Ammon's horn (tissue), 1 donor: ENCODE data around the gene ADGRF1.
A peak's percentile ranks its signal among the peaks of the same experiment; 100 is the strongest.
"Not testable (repeated sequence)": the region's sequence is repeated elsewhere in the genome, so short reads cannot be mapped to it uniquely, and the experiment has no call there.

Source experiments
- DNase-seq: peaks from one replicate; pipeline ENCODE4 v3.0.0-alpha.2; 2016; ENCODE audit warnings: low spot score

Gene ADGRF1

DNA sequence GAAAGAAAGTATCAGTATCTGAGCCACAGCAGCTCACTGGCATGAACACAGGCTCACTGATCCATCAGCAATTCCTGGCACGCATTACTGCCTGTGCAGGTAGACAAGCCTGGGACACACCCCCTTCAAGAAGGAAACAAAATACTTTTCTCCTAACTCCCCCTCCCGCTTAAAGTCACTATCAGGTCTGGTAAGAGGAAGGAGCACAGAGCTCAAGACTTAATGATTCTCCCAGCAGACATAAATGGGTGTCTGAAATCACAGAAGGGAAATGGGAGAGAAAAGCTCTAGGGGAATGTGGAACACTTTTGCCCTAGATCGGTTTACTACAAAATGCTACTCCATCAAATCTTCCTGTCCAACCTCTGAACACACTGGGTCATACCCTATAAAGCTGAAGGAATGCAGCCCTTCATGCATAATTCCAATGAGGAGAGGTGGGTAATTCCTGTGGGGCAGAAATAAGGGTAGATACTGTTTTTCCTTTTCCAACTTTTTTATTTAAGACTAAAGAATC is at the start of gene ADGRF1:
TSS of gene ADGRF1 (minus strand) at position 58 of the 517 bp plus-strand sequence. CDS start 13,271 bp downstream, outside the sequence.
- no peak for DNase-seq

DNA sequence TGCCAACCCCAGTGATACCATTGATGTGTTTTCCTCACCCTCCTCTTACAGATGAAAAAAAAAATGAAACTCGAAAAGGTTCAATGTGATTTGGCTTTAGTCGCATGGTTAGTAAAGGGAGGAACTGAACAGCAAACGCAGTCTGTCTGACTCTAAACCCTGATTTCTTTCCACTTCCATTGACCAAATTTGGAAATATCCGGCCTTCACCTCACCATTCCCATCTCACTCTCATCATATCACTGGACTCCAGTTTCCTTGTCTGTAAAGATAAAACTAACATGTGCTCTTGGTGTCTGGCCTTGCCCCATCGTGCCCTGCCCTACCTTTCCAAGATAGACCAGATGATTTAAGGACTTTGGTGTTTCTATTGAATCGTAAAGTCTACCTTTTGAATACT is 48.7 kb upstream of the ADGRF1 start:
- DNase-seq = no peak

DNA sequence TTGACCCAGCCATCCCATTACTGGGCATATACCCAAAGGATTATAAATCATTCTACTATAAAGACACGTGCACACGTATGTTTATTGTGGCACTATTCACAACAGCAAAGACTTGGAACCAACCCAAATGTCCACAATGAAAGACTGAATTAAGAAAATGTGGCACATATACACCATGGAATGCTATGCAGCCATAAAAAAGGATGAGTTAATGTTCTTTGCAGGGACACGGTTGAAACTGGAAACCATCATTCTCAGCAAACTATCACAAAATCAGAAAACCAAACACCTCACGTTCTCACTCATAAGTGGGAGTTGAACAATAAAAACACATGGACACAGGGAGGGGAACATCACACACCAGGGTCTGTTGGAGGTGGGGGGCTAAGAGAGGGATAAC is 47.3 kb upstream of the ADGRF1 start:
- not testable (repeated sequence) for DNase-seq

DNA sequence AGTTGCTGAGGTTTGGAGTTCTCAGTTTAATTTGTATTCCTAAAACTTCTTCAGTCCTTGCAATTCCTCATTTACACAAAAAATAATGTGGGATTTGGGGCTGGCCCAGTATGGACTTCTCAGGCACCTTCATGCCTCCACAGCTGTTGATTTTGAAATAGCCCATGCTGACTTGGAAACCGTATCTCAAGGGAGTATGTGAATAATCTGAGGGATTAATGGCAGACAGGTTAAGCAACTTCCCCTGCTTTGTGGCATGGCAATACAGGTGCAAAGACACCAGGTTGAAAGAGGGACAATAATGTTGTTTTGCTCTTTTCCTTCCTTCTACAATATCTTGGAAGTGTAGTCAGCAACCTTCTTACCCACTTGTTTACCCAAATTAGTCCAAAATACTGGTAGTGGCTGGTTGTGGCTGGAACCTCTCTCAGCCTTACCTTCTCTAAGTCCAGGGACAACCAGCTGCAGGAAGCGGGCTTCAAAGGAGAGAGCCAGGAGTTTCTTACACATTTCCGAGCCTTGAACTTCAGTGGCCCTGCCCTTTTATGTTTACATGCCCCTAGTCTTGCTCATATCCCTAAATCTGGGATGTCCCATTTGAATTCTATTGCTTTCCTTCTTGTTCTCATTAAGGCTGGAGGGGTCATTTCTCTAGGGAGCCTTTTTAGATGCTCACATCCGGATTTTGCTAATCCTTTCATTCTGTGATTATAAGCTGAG is 44.1 kb upstream of the ADGRF1 start:
- no peak for DNase-seq

DNA sequence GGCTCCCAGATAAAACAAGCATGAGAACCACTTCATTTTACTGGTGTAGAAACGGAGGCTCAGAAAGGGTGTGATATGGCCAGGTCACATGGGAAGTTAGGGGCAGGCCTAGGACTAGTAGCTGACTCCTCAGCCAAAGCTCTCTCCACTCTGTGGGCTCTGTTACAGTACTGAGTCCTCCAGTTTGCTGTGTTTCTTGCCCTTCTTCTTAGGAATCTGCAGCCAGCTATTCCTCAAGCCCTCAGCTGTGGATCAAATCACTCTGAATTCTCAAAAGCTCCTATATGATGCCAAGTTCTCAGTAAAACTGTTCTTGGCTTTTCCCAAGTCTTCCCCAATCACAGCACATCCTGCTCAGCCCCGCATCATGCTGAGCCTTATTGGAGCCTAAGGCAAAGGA is 42.5 kb upstream of the ADGRF1 start:
- no peak for DNase-seq

DNA sequence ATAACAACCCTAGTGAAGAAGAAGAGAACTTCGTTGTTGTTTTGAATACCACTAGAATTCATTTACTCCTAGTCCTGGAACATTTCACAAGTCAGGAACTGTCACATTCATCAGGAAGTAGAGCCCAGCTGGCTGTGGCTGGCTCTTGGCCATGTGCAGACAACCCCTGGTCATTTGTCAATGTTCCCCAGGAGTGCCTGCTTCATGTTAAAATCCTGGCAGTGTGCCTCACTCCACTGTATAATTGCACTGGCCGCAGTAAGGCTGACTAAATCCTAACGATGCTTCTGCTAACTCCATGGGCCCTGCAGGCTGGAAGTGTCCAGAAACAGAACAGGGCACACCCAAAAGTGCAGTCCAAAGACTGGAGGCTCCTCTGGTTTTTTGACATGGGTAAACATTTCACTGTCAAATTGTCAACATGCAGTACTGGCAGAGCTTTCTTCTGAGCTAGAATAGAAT is 41.5 kb upstream of the ADGRF1 start:
- DNase-seq = peak; percentile 50

DNA sequence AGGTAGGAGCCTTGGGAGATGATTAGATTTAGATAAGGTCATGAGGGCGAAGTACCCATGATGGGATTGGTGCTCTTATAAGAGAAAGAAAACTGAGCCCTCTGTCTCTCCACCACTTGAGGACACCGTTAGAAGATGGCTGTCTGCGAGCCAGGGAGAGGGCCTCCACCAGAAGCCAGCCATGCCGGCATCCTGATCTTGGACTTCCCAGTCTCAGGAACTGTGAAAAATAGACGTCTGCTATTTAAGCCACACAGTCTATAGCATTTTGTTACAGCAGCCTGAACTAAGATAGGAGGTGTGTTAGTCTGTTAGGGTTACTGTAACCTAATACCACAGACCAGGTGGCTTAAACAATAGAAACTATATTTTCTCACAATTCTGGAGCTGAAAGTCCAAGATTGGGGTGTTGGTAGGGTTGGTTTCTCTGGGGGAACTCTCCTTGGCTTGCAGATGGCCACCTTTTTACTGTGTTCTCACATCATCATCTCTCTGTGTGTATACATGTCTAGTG is 38.0 kb upstream of the ADGRF1 start:
- DNase-seq = no peak

DNA sequence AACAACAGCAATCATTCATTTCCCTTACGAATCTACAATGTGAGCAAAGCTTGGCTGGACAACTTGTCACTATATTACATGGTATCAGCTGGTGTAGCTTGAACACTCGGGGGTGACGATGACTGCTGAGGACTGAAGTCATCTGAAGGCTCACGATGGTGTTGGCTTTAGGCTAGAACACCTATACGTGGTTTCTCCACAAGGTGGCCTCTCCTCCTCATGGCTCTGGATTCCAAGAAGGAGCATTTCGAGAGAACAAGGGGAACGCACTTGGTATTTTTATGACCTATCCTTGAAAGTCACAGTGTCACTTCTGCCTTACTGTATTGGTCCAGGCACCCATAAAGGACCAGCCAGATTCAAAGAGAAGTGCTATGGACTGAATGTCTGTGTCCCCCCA is 37.5 kb upstream of the ADGRF1 start:
- DNase-seq = no peak

DNA sequence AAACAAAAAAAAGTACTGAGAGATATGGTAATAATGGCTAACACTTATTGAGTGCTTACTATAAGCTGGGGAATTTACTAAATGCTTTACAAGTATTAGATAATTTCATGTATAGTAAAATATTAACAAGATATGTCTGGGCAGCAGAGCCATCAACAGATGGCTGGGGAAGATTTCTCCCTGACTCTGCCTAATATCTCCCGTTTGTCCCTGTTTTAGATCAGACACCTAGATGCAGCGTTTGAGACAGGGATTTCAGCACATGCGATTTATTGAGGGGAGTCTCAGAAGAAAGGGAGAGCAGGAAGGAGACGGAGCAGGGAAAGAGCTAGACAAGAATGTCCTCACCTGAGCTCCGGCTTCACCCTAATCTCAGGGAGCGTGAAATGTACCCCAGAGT is 36.9 kb upstream of the ADGRF1 start:
- DNase-seq = no peak

DNA sequence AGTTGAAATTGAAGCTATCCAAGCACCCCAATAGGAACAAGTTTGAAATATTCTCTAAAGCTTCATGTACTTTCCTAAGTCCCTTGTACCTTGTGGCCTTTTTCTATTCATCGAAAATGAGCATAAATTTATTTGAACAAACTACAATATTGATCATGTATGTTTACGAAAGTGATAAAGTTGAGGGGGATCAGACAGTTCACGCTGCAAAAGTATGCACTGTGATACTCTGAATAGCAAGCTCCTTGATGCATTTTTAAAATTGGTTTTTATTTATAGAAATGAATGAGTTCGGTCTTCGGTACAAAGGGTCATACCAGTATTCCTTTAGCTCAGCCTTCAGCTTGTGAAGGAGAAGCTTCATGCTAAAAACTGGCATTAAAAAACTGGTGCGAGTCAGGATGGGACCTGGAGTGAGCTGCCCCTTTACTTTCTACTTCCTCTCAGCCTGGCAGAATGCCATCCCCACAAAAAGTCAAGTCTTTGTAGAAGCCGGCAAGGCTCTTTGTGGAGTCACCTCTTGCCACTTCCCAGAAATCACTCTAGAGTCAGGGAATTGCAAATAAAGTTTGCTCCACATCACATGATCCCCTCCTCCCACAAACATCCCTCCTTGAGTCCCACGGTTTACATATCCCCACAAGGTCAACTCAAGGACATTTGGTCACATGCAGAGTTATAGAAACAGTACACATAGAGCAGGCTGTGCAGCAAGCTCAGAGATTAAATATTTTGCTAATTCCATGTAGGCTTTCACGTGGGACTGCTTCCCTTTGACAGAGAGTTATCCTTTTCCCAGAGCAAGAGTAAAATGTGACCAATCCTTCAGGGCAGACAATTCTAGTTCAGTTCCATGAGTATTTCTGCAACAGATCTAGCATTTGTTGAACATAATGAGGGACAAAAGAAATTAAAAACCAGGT is 34.6 kb upstream of the ADGRF1 start:
- peak; percentile 15 for DNase-seq

DNA sequence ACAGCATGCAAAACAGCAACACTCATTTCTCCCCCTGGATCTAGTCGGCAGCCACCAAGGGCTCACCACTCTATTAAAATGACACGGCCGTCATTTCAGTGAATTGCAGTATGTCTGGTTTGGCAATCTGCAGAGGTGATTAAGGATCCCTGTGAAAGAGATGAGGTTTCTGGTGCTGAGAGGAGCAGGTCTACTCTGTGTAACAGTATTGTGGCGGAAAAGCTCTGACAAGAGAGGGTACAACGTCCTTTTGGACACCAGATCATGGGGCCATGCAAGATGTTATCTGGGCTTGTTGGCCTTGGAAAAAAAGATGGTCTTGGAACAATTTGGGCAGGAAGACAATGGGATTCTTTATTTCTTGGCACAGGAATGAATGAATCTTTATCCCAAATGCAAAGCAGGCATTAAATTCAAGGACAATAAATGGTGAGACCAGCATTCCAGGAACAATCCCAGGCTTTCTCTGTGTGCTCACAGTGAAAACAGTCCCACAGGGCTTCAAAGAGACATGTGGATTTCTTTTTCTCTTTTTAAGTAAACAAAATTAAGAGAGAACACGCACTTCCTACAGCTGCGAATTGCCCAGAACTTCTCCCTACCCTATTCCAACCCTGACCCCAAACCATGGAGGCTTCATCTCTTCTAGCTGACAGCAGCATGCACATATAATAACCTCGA is 33.7 kb upstream of the ADGRF1 start:
- peak; percentile 40 for DNase-seq

DNA sequence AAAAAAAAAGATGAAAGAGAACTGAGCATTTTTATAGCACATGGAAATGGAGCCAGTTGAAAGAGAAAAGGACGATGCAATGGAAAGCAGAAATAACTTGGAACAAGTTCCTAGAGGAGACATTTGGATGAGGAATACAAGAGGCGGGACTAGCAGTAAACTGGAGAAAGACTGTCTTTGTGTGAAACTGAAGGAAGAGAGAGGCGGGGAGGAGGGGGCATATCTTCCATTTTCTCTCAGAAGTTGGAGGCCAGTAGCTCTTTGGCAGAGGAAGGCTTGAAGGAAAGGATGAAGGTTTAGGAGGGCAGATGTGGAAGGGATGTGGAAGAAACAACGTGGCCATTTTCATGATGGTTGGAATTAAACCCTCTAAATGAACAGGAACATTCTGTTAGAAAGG is 33.0 kb upstream of the ADGRF1 start:
- no peak for DNase-seq

DNA sequence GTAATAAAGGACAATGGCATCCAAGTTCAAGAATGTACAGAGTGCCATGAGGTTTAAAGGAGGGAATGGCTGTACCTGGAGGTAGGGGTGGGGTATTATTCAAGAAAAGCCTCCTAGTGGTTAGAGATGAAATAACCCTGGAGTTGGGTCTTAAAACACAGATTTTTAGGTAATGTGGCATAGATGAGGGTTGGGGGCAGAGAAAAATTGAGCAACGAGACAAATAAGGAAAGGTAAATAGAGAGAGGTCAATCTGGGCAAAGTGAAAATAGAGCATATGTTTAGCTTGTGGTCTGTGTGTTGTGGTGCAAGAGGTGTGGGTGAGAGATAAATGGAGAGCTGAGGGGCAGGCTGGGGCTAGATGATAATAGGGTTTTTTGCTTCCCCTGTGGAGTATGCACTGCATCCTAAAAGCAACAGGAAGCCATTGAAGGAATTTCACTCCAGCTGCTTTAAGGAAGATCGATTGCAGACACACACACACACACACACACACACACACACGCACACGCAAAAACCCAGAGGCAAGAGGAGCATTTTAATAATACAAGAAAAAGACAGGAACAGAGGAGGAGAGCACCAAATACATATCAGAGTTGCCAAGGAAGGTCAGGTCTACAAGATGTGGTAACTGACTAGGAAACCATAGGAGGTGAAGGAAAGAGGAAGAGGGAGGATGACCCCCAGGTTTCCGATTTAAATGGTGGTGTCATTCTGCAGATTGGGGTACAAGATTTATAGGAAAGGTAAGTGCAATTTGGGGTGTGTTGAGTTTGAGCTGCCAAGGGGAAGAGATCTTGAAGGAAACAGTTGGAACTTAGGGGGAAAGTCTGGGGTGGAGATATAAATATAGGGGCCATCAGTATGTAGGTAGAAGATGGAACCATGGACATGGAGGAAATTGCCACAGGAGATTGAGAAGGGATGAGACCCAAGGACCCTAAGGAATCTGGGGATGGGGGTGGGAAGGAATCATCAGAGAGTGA is 31.3 kb upstream of the ADGRF1 start:
- no peak for DNase-seq

DNA sequence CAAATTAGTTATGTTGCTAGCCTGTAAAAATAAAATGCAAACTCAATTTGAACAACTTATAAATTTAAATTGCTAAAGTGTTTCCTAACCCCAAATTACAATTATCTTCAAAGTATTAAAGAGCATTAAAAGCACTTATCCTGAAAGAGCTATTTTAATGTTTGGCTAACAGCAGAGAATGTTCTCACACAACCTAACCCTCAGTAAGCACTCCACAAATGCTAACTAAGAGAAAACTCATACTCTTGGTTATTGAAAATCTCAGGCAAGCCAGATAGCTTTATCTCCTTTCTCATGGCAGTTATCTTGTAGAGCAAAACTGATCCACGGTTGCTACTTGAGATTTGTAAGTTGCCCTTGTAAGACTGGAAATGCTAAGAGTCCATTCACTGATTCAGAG is 30.5 kb upstream of the ADGRF1 start:
- no peak for DNase-seq

DNA sequence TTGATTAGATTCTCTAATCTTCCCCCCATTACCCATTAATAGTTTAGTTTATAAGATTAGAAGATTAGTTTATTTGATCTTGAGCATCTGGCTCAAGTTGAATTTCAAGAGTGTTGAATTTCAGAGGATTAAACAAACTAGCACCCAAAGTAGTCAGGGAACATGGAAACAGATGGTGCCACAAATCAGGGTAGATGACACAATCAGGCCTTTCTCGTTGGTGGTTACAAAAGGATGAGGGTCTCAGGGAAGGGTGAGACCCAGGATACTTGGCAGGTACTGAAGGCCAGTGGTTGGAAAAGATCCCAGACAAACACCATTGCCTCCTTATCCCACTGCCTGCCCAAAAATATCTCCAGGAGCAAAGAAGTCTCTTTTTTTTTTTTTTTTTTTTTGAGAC is 29.5 kb upstream of the ADGRF1 start:
- no peak for DNase-seq

DNA sequence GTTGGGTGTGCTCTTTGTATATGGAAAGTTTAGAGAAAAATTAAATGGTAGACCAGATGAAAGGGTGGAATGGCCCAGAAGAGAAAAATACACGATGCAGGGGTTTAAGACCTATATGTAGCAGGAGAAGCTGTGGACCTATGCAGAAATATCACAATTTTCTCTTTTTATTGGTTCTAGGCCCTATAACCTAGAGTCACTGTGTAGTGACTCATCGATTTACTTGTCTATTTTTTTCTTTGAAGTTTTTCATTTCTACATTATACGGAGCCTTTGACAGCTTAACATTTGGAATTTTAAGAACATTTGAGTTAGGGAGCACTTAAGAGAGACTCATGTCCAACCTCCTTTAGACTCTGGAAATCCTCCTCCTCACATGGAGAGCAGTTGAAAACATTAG is 28.3 kb upstream of the ADGRF1 start:
- DNase-seq = no peak

DNA sequence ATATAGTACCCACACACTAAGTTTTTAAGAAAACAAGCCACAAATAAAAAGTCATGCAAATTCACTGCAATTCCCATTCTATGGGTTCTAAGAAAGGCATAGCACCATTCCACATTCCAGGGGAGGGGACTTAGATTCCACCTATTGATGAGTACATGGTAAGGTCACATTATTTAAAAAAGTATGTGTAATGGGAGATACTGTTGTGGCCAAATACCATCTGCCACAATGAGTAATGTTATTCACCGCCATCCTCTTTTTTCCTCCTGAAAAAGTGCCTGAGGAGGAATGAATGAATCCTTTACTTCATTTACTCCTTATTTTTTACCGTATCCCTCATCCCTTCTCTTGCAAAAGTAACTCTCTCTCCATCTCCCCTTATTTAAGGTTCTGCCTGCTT is 27.0 kb upstream of the ADGRF1 start:
- DNase-seq = no peak

DNA sequence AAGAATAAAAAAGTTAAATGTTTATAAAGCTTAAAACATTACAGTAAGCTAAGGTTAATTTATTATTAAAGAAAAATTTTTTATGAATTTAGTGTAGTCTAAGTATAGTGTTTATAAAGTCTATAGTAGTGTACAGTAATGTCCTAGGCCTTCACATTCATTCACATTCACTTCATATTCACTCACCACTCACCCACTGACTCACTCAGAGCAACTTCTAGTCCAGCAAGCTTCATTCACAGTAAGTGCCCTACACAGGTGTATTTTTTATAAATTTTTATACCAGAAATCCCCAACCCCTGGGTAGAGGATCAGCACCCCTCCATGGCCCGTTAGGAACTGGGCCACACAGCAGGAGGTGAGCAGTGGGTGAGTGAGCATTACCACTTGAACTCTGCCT is 24.3 kb upstream of the ADGRF1 start:
- no peak for DNase-seq

DNA sequence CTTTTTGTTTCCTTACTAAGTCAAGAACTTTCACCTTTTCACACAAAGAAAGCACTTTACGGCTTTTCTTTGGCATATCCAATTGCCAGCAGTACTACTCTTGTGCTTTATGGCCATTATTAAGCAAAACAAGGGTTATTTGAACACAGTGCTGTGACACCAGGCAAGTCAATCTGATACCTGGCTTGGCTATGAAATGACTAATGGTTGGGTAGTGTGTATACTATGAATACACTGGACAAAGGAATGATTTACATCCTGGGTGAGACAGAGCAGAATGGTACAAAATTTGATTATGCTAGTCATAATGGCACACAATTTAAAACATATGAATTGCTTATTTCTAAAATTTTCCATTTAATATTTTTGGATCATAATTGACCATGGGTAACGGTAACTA is 22.1 kb upstream of the ADGRF1 start:
- no peak for DNase-seq

DNA sequence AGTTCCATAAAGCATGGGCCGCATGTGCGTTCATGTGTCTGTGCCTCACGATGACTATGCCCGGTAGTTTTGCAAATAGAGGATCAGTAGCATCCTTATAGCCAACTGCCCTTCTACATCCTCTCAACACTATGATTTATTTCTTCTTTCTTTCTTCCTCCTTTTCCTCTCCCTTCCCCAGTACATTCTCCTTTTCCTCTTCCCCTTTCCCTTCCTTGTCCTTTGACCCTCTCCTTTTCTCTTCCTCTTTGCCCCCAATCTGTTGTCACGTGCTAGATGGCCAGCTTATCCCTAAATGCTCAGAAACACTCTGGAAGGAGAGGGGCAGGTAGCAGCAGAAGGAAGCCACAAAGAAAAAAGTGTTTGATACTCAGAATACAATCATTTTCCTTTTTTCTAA is 20.2 kb upstream of the ADGRF1 start:
- no peak for DNase-seq
